DMS 273 (cell line): ENCODE results near the gene ARL14EP.

Source experiments
- DNase-seq: peaks from one replicate; lab custom pipeline; 2025; ENCODE audit not compliant: unreplicated experiment; lab: John Stamatoyannopoulos, UW

ARL14EP gene

DNA sequence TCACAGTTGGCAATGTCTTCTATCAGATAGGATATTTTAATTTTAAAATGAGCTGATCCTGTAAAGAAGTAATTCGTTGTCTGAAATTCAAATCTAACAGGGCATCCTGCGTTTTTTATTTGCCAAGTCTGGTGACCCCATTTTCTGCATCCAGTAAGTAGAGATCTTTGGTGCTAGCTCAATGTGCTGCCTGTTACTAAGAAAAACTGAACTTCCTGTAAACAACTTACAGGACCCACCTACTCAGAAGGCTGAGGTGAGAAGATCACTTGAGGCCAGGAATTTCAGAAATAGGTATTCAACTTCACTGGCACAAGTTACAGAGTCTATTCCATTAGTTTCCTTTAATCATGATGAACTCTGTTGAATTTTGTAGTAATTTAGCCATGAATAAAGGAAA, 4.0 kb downstream of the ARL14EP start:
- no peak for DNase-seq

GRCh38 chr11:30328681-30329080, 5.8 kb downstream of the ARL14EP start:
- no peak for DNase-seq

DNA sequence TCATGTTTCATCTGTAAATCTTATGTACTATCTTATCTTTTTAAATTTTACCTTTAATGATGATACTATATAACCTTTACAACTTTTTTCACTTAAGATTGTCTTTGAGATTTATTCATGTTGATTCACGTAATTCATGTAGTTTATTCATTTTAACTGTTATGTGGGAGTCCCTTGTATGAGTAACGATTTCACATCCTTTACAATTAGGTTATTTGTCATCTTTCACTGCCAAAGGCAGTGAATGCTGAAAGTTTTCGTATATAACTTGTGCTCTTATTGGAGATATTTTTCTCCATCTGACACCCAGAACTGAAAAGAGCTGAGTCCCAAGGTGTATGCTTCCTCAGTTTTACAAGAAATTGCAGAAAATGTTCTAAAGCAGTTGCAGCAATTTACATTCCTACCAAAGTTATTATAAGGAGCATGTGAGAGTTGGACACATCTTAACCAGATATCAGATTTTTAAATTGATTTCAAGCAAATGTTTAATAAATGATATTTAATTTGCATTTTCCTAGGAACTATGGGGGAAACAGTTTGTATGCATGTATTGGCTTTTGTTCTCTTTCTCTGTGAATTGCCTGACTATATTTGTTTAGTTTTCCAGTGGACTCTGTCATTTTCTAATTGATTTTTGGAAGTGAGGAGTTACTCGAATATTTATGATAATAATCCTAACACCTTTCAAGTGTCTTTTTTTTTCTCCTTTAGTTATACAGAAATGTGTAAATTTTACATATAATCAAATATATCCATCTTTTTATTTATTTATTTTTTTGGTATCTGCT, 6.4 kb downstream of the ARL14EP start:
- no peak for DNase-seq

DNA sequence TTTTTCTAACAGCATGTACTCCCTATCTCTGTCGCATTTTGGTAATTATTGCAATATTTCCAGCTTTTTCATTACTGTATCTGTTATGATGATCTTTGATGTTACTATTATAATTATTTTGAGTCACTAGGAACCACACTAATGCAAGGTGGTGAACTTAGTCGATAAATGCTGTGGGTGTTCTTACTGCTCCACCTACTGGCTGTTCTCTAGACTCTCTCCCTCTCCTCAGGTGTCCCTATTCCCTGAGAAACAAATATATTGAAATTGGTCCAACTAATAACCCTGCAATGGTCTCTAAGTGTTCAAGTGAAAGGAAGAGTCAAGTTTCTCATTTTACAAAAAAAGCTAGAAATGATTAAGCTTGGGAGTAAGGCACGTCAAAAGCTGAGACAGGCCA, 10.5 kb downstream of the ARL14EP start:
- no peak for DNase-seq

DNA sequence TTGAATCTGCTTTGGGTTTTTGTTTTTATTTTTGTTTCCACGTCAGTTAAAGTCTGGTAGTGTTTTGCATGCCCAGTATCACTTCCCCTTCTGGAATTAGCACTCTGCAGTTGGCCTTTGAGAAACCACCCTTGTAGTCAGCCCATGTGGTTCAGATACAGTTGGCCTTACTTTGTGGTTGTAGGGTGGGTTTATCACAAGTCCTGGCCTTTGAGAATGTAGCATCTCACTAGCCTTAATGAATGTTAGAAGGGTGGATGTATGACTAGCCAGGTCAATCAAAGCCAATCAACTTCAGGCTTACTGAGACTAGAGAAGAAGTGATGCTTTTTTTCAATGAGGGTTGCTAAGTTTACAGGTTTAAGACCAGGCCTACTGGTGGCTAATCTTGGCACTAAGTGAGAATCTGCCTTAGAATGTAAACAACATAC, 19.8 kb downstream of the ARL14EP start:
- no peak for DNase-seq

- no peak for DNase-seq
Observed at GRCh38 chr11:30344085-30344484, 21.2 kb downstream of the ARL14EP start.

DNA sequence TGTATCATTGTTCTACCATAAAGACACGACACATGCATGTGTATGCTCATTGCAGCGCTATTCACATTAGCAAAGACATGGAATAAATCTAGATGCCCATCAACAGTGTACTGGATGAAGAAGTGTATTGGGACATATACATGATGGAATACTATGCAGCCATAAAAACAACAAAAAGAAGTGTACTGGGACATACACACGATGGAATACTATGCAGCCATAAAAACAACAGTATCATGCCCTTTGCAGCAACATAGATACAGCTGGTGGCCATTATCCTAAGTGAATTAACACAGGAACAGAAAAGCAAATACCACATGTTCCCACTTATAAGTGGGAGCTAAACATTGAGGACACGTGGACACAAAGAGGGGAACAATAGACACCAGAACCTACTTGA, 22.7 kb downstream of the ARL14EP start:
- no peak for DNase-seq

DNA sequence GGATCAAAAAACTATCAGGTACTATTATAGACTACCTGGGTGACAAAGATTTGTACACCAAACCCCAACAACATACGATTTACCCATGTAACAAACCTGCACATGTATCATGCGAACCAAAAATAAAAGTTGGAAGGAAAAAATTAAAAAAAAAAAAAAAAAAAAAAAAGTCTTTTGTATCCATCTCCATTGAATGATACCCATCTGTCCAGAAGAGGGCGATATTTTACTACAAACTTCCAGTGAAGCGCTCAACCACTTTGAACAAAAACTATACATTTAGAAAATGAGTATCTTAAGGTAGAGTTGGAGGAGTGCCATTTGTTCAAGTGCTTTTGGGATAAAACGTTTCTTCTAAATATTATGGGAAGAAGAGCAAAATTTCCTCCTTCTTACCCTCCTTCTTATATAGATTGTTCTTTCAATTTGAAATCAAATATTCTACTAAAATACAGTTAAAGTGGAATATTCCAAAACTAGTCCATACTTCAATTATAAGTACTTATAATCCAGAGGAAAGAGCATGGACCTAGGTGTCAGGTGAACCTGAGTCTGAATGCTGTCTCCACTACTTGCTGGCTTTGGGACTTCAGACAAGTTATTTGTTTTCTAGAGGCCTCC, 23.3 kb downstream of the ARL14EP start:
- DNase-seq = peak; percentile 67

- no peak for DNase-seq
Observed at GRCh38 chr11:30348035-30348434, 25.1 kb downstream of the ARL14EP start.

- no peak for DNase-seq
Observed at GRCh38 chr11:30349885-30350284, 27.0 kb downstream of the ARL14EP start.

- DNase-seq = no peak
Observed at GRCh38 chr11:30350384-30350783, 27.5 kb downstream of the ARL14EP start.

GRCh38 chr11:30351061-30351460, 28.2 kb downstream of the ARL14EP start:
- no peak for DNase-seq

DNA sequence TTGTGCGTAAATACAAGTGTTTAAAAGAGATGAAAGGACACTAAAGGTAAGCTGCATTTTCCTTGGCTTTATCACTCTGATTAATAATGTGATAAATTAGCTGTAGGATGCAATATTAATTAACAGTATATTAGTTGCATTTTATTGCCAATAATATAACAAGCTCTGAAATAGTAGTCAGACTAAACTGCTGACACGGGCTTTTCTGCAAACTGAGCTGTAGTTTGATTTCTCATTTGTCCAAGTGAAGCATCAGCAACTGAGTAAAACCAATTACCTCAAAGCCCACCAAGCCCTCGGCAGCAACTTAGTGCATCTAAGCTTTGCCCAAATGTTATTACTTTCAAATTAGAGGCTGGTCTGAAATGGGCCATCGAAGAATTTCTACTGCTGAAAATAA, 33.5 kb downstream of the ARL14EP start:
- no peak for DNase-seq

GRCh38 chr11:30357872-30358271, 35.0 kb downstream of the ARL14EP start:
- no peak for DNase-seq

GRCh38 chr11:30358536-30358935, 35.6 kb downstream of the ARL14EP start:
- no peak for DNase-seq

DNA sequence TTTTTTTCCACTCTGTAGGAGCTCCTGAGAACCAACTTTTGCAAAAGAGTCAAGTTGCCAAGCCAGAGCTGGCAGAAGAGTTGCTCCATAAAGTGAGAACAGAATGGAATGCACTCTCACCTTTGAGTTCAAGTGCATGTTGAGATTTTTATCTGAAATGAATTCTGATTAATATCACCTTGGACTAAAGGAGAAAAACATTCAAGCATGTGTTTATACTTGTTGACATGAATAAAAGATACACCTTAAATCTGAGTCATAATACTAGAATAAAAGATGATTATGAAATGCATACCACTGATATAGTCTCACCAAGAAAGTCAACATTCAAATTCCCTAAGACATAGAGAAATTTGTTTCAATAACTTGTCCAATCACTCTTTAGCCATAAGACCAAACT, 37.8 kb downstream of the ARL14EP start:
- DNase-seq = no peak

DNA sequence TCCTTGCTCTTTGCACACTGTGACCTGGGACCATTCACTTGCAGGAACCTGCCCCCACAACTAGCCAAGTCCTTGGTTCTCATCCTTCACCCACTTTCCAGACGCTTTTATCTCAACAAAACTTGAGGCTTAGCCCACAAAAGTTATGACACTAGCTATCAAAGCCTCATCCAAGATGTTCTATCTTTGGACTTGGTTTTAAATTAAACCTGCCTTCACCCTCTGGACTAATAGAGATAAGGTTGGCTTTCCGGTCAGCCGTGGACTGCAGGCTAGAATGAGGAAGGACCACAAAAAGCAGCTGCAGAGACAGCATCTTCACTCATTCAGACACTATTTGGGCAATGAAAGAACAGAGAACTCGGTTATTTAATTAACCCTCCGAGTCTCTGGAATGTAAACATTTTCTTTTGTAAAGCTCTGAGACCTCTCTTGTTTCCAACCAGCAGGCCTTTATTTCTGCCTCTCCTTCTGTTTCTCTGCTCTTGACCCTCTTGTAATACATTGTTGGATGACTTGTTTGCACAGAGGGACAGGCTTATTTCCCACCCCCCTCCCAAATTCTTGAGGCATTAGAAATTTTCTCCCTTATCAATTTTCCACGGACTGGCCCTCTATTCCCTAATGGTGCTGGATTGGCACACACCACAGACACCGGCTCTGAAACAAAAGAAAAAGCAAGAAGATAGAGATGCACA, 41.4 kb downstream of the ARL14EP start:
- DNase-seq = no peak

DNA sequence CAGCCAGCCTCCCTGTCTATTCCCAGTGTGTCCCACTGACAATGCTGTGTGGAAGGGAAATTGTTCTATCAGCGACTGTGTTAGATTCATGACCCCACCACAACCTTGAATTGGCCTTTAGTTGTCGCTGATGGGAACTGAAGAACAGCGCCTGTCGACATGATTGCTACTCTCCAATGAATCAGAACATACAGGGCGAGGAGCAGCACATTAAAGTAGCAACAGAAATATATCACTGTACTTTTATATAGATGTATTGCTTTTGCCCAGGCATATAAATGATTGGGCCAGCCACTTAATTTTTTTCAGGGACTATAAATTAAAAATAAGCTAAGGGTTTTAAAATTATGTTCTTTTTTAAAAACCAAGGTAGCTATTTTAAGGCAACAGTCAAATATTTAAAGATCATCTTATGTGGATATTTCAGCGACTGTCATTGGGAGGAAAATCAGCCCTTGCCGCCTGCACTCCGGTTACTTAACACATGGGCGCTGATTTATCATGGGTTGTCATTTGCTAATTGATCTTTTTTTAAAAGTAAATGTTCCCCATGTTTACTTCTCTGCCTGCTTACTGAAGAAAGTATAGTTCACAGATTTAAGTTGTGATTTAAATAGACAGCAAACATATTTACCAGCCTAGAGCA, 42.1 kb downstream of the ARL14EP start:
- no peak for DNase-seq

DNA sequence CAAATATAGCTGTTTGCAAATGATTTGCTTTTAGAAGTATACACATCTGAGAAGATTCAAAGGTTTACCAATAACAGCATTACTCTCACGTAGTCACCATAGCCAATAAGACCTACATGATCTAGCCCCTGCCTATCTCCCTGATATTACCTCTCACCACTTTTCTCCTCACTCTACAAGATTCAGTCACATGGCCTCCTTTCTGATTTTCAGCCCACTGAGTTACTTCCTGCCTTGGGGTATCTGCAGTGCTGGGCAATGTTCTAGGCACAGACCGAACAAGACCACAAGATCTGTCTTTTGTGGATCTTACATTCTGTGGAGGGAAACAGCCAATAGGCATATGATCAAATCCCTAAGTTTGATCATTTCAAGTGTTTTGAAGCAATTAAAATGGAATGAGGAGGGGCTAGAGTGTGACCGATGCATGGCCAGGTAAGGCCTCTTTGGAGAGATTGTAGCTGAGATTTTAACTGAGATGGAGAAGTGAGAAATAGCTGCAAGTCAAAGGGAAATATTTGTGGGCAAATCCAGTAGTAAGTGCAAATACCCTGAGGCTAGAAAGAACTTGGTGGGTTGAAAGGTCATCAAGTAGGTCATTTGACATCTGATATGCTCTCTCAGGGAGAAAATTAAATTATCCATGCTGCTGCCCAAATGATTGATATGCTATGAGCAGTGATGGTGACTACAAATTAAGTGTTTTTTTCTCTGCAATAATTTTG, 43.1 kb downstream of the ARL14EP start:
- DNase-seq = no peak

DNA sequence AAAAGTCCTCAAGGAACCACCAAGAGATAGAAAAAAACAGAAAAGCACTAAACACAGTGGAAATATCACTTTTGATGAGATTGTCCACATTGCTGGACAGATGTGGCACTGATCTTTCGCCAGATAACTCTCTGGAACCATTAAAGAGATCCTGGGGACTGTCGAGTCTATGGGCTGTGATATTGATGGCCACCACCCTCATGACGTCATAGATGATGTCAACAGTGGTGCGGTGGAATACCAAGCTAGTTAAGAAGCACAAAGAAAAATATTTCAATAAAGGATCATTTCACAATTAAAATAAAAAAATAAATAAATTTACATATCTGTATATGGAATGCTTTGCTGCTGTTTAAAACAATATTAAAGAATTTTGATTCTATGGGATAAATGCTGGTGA, 45.5 kb downstream of the ARL14EP start:
- no peak for DNase-seq

DNA sequence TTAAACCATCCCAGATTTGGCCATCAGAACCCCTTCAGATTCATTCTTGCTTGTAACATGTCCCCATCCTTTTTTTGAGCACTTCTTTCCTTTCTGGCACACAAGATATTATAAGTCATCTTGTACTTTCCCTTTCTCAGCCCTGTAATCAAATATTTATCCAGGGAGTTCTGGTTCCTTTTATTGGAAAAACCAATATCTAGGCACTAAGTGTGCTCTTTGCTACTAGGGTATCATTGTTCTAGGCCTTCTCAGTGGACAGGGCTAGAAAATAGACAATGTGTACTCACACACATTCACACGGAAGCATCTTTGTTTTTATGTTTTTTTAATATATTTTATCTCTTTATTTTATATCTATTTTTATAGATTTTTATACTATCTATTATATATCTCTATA, 47.3 kb downstream of the ARL14EP start:
- no peak for DNase-seq
